HEK293 (cell line): ENCODE results near the gene SETD7.

ENCODE experiments used
- CTCF ChIA-PET: fragments of 350-600 bp; formaldehyde crosslinking; extraction: SDS; loops from one replicate; lab custom pipeline; 2021; ENCODE audit warnings: antibody characterized with exemption; lab: Yijun Ruan, JAX
- POLR2A ChIA-PET: fragments of 300-600 bp; formaldehyde crosslinking; extraction: SDS; loops from one replicate; lab custom pipeline; 2020; ENCODE audit warnings: antibody characterized with exemption, inconsistent platforms; lab: Yijun Ruan, JAX
- H3K27ac ChIP-seq: fragments of 200-500 bp; sonication (Bioruptor generic); 2 replicates; pipeline ENCODE4 v1.5.1; 2014; ENCODE audit warnings: low read depth, low read length, control low read depth, inconsistent platforms; ENCODE audit errors: extremely low read depth
- H3K36me3 ChIP-seq, 2 experiments: fragments of 200-500 bp in 1 of 2; sonication (Bioruptor generic) in 1 of 2; 1 replicate in 1 of 2; 2 replicates in 1 of 2; pipeline ENCODE4 v1.5.1; 2014 to 2017; ENCODE audit warnings: inconsistent platforms in 2 of 2, low read length in 2 of 2; ENCODE audit not compliant: control insufficient read depth in 2 of 2, insufficient read depth in 1 of 2
- H3K4me1 ChIP-seq: fragments of 200-500 bp; sonication (Bioruptor generic); 2 replicates; pipeline ENCODE4 v1.5.1; 2014; ENCODE audit warnings: mild to moderate bottlenecking, low read length, inconsistent platforms; ENCODE audit not compliant: control insufficient read depth, insufficient read depth
- H3K4me3 ChIP-seq: 2 replicates; pipeline ENCODE4 v1.5.1; 2011; ENCODE audit warnings: low read depth, mild to moderate bottlenecking, control low read depth, low read length, moderate library complexity
- H3K9me3 ChIP-seq: fragments of 200-500 bp; sonication (Bioruptor generic); 2 replicates; pipeline ENCODE4 v1.5.1; 2014; ENCODE audit warnings: low read depth, low read length, inconsistent platforms; ENCODE audit not compliant: control insufficient read depth, insufficient read depth
- IKZF3 ChIP-seq: fragments of 450-650 bp; IDR thresholded peaks from 2 replicates; pipeline ENCODE4 v1.5.0; 2018; ENCODE audit warnings: missing biosample characterization, mild to moderate bottlenecking, missing genetic modification characterization, moderate library complexity
- KLF1 ChIP-seq: fragments of 450-650 bp; formaldehyde crosslinking; IDR thresholded peaks from 2 replicates; pipeline ENCODE4 v1.5.1; 2016; ENCODE audit warnings: missing biosample characterization, missing genetic modification characterization
- MZF1 ChIP-seq: fragments of 450-650 bp; formaldehyde crosslinking; IDR thresholded peaks from 2 replicates; pipeline ENCODE4 v1.5.1; 2017; ENCODE audit warnings: missing biosample characterization, missing genetic modification characterization, borderline replicate concordance
- PRDM10 ChIP-seq: fragments of 450-650 bp; formaldehyde crosslinking; IDR thresholded peaks from 2 replicates; pipeline ENCODE4 v1.5.1; 2016; ENCODE audit warnings: missing biosample characterization, missing genetic modification characterization
- SCRT1 ChIP-seq: fragments of 450-650 bp; formaldehyde crosslinking; IDR thresholded peaks from 2 replicates; pipeline ENCODE4 v1.5.1; 2016; ENCODE audit warnings: missing biosample characterization, missing genetic modification characterization, borderline replicate concordance
- SCRT2 ChIP-seq: fragments of 450-650 bp; formaldehyde crosslinking; IDR thresholded peaks from 2 replicates; pipeline ENCODE4 v1.5.1; 2016; ENCODE audit warnings: missing biosample characterization, missing genetic modification characterization
- WT1 ChIP-seq: fragments of 450-650 bp; formaldehyde crosslinking; IDR thresholded peaks from 2 replicates; pipeline ENCODE4 v1.5.1; 2016; ENCODE audit warnings: missing biosample characterization, missing genetic modification characterization
- YY1 ChIP-seq: fragments of 450-650 bp; formaldehyde crosslinking; IDR thresholded peaks from 2 replicates; pipeline ENCODE4 v1.5.1; 2018; ENCODE audit warnings: missing biosample characterization, missing genetic modification characterization
- ZBTB17 ChIP-seq: fragments of 450-650 bp; formaldehyde crosslinking; IDR thresholded peaks from 2 replicates; pipeline ENCODE4 v1.5.1; 2016; ENCODE audit warnings: missing biosample characterization, missing genetic modification characterization
- ZBTB20 ChIP-seq: fragments of 450-650 bp; formaldehyde crosslinking; IDR thresholded peaks from 2 replicates; pipeline ENCODE4 v1.5.1; 2016; ENCODE audit warnings: missing biosample characterization, missing genetic modification characterization
- ZNF211 ChIP-seq: fragments of 450-650 bp; formaldehyde crosslinking; IDR thresholded peaks from 2 replicates; pipeline ENCODE4 v1.5.1; 2016; ENCODE audit warnings: low read depth, missing biosample characterization, missing genetic modification characterization
- ZNF335 ChIP-seq: fragments of 450-650 bp; formaldehyde crosslinking; conservative IDR thresholded peaks from 2 replicates; pipeline ENCODE4 v1.5.1; 2016; ENCODE audit warnings: missing biosample characterization, missing genetic modification characterization
- ZNF341 ChIP-seq: fragments of 450-650 bp; formaldehyde crosslinking; IDR thresholded peaks from 2 replicates; pipeline ENCODE4; 2016; ENCODE audit warnings: low read depth, missing biosample characterization, missing genetic modification characterization
- ZNF366 ChIP-seq: fragments of 450-650 bp; formaldehyde crosslinking; conservative IDR thresholded peaks from 2 replicates; pipeline ENCODE4 v1.5.1; 2016; ENCODE audit warnings: missing biosample characterization, missing genetic modification characterization
- ZNF37A ChIP-seq: fragments of 450-650 bp; IDR thresholded peaks from 2 replicates; pipeline ENCODE4 v1.5.1; 2018; ENCODE audit warnings: missing biosample characterization, missing genetic modification characterization
- ZNF433 ChIP-seq: fragments of 450-650 bp; formaldehyde crosslinking; IDR thresholded peaks from 2 replicates; pipeline ENCODE4 v1.5.1; 2016; ENCODE audit warnings: missing biosample characterization, missing genetic modification characterization, low read depth
- ZNF488 ChIP-seq: fragments of 450-650 bp; formaldehyde crosslinking; IDR thresholded peaks from 2 replicates; pipeline ENCODE4 v1.5.1; 2016; ENCODE audit warnings: missing biosample characterization, missing genetic modification characterization
- ZNF600 ChIP-seq: fragments of 450-650 bp; formaldehyde crosslinking; IDR thresholded peaks from 2 replicates; pipeline ENCODE4 v1.5.1; 2016; ENCODE audit warnings: missing biosample characterization, missing genetic modification characterization
- ZNF768 ChIP-seq: fragments of 450-650 bp; formaldehyde crosslinking; IDR thresholded peaks from 2 replicates; pipeline ENCODE4 v1.5.1; 2018; ENCODE audit warnings: missing biosample characterization, mild to moderate bottlenecking, missing genetic modification characterization
- TF ChIP-seq, protein P1 (sequence below): fragments of 450-650 bp; formaldehyde crosslinking; IDR thresholded peaks from 2 replicates; pipeline ENCODE4 v1.5.1; 2016; ENCODE audit warnings: missing biosample characterization, missing genetic modification characterization
- TF ChIP-seq, protein P2 (sequence below): fragments of 450-650 bp; formaldehyde crosslinking; IDR thresholded peaks from 2 replicates; pipeline ENCODE4 v1.5.1; 2017; ENCODE audit warnings: missing biosample characterization, missing genetic modification characterization
- TF ChIP-seq, protein P3 (sequence below): fragments of 450-650 bp; formaldehyde crosslinking; IDR thresholded peaks from 2 replicates; pipeline ENCODE4 v1.5.1; 2017; ENCODE audit warnings: missing biosample characterization, mild to moderate bottlenecking, missing genetic modification characterization, moderate library complexity

Gene SETD7

GRCh38 chr4:139455126-139455538 lies 100.9 kb downstream of the SETD7 start:
- H3K27ac ChIP-seq, result no peak overlapping the region
- TF ChIP-seq ZNF335 (tag by site-specific recombination) (peak; percentile 27; the same call in 1 of the 2 replicates), MZF1 (tag by site-specific recombination) (peak; percentile 71; the same call in 1 of the 2 replicates), ZNF211 (tag by site-specific recombination) (no peak), SCRT1 (tag by site-specific recombination) (peak; percentile 74; the same call in 1 of the 2 replicates), SCRT2 (tag by site-specific recombination) (peak; percentile 94), PRDM10 (tag by site-specific recombination) (peak; percentile 66; the same call in 1 of the 2 replicates)
- peaks cover 0 to 4% of the 10 kb centered on the region in 2 experiments; a peak in 1 of 3 replicates for H3K36me3 ChIP-seq
- peak overlapping the region; percentile 87 for H3K4me3 ChIP-seq
- ChIA-PET POLR2A (no interaction called here), CTCF (no interaction called here)
- H3K9me3 ChIP-seq, result no peaks in the 10 kb centered on the region
- 0 out of 2 replicates have a peak, but pooled peaks cover 3% of the 10 kb centered on the region for H3K4me1 ChIP-seq

DNA sequence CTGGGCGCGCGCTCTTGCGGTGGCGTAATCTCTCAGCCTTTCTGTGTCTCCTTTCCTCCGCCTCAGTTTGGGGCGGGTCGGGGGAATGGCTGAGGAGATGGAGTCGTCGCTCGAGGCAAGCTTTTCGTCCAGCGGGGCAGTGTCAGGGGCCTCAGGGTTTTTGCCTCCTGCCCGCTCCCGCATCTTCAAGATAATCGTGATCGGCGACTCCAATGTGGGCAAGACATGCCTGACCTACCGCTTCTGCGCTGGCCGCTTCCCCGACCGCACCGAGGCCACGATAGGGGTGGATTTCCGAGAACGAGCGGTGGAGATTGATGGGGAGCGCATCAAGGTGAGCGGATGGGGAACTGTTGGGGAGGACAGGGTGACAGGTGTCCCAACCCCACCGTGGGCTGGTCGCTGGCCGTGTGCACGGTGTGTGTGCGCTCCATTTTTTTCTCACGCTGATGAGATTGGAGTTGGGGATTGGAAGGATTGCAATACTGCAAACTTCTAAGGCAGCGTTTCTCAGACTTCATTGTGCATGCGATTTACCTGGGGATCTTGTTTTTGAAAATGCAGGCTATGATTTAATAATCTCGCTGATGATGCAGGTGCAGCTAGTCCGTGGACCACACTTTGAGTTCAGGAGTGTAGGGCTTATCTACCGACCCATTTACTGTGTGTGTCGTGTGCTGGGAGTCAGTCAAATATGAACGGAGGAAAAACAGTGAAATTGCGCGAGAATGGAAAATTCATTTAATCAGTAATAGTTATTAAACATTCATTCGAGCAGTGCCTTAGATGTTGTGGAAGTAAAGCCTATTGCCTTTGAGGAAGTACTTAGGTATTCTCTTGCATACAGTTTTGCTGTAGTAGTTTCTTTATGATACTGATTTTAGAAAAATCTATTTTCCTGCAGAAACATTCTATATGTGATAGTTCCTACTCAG lies 101.6 kb downstream of the SETD7 start, which contains the start of gene RAB33B:
TSS of gene RAB33B (plus strand) at position 11 of the 935 bp plus-strand sequence. CDS start at position 86, 75 bp downstream.
- ChIA-PET POLR2A (interaction anchor here (1.6 kb wide), 1 partner anchor 439 kb away, joined by 5 read pairs; the partner anchor contains the start of gene NOCT), CTCF (no interaction called here)
- Histone ChIP-seq H3K36me3 (peaks cover 0 to 4% of the 10 kb centered on the region in 2 experiments; a peak in 1 of 3 replicates), H3K4me1 (0 out of 2 replicates have a peak, but pooled peaks cover 3% of the 10 kb centered on the region), H3K9me3 (no peaks in the 10 kb centered on the region), H3K4me3 (peak within 1 kb of the TSS; percentile 87), H3K27ac (peak within 1 kb of the TSS; percentile 84)
- TF ChIP-seq, protein P1, sequence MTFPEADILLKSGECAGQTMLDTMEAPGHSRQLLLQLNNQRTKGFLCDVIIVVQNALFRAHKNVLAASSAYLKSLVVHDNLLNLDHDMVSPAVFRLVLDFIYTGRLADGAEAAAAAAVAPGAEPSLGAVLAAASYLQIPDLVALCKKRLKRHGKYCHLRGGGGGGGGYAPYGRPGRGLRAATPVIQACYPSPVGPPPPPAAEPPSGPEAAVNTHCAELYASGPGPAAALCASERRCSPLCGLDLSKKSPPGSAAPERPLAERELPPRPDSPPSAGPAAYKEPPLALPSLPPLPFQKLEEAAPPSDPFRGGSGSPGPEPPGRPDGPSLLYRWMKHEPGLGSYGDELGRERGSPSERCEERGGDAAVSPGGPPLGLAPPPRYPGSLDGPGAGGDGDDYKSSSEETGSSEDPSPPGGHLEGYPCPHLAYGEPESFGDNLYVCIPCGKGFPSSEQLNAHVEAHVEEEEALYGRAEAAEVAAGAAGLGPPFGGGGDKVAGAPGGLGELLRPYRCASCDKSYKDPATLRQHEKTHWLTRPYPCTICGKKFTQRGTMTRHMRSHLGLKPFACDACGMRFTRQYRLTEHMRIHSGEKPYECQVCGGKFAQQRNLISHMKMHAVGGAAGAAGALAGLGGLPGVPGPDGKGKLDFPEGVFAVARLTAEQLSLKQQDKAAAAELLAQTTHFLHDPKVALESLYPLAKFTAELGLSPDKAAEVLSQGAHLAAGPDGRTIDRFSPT (tag by site-specific recombination), result no peak
- TF ChIP-seq ZNF433 (tag by site-specific recombination) (no peak), ZBTB17 (tag by site-specific recombination) (peak; percentile 95), ZNF37A (tag by site-specific recombination) (no peak), ZNF768 (tag by site-specific recombination) (no peak), ZNF600 (no peak), IKZF3 (tag by site-specific recombination) (no peak), ZNF366 (tag by site-specific recombination) (0 out of 2 replicates have a peak, but pooled peaks have one; percentile 38), MZF1 (tag by site-specific recombination) (0 out of 2 replicates have a peak, but pooled peaks have one; percentile 27), YY1 (peak; percentile 12; the same call in 1 of the 2 replicates), WT1 (tag by site-specific recombination) (peak; percentile 28; the same call in 1 of the 2 replicates), ZNF488 (tag by site-specific recombination) (no peak), ZBTB20 (tag by site-specific recombination) (peak; percentile 7; the same call in 1 of the 2 replicates), ZNF341 (peak; percentile 75), KLF1 (tag by site-specific recombination) (peak; percentile 42)
- TF ChIP-seq, protein P2, sequence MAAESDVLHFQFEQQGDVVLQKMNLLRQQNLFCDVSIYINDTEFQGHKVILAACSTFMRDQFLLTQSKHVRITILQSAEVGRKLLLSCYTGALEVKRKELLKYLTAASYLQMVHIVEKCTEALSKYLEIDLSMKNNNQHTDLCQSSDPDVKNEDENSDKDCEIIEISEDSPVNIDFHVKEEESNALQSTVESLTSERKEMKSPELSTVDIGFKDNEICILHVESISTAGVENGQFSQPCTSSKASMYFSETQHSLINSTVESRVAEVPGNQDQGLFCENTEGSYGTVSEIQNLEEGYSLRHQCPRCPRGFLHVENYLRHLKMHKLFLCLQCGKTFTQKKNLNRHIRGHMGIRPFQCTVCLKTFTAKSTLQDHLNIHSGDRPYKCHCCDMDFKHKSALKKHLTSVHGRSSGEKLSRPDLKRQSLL (tag by site-specific recombination), result peak; percentile 58; the same call in 1 of the 2 replicates
- TF ChIP-seq, protein P3, sequence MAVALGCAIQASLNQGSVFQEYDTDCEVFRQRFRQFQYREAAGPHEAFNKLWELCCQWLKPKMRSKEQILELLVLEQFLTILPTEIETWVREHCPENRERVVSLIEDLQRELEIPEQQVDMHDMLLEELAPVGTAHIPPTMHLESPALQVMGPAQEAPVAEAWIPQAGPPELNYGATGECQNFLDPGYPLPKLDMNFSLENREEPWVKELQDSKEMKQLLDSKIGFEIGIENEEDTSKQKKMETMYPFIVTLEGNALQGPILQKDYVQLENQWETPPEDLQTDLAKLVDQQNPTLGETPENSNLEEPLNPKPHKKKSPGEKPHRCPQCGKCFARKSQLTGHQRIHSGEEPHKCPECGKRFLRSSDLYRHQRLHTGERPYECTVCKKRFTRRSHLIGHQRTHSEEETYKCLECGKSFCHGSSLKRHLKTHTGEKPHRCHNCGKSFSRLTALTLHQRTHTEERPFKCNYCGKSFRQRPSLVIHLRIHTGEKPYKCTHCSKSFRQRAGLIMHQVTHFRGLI (tag by site-specific recombination), result peak; percentile 86; the same call in 1 of the 2 replicates
